HCT116 (cell line): ENCODE measurements around the gene MCC.

Source experiments
- CTCF ChIP-seq, 3 experiments: fragments of 200-600 bp in 1 of 3; sonication (generic) in 1 of 3; IDR thresholded peaks in 2 of 3; conservative IDR thresholded peaks in 1 of 3; 2 replicates each; pipeline ENCODE4 v1.5.1; 2012 to 2017; ENCODE audit warnings: low read depth in 2 of 3, low read length in 2 of 3, antibody characterized with exemption in 1 of 3, borderline replicate concordance in 1 of 3, control low read depth in 1 of 3, mild to moderate bottlenecking in 1 of 3, mixed read lengths in 1 of 3, mixed run types in 1 of 3, moderate library complexity in 1 of 3; ENCODE audit not compliant: insufficient read depth in 1 of 3
- ELF1 ChIP-seq: IDR thresholded peaks from 2 replicates; pipeline ENCODE4 v1.6.1; 2012; ENCODE audit warnings: low read depth, borderline replicate concordance
- EZH2 ChIP-seq: fragments of 200-600 bp; sonication (generic); IDR thresholded peaks from 2 replicates; pipeline ENCODE4 v1.6.1; 2017; ENCODE audit warnings: antibody characterized with exemption, mixed run types
- POLR2A ChIP-seq: IDR thresholded peaks from 2 replicates; pipeline ENCODE4 v1.7.0; 2011; ENCODE audit warnings: borderline replicate concordance; ENCODE audit not compliant: insufficient read depth, insufficient read length; ENCODE audit errors: extremely low read depth
- RAD21 ChIP-seq: IDR thresholded peaks from 2 replicates; pipeline ENCODE4 v1.6.1; 2012; ENCODE audit warnings: low read depth, mild to moderate bottlenecking
- SP1 ChIP-seq: IDR thresholded peaks from 2 replicates; pipeline ENCODE4 v1.6.1; 2012; ENCODE audit warnings: low read depth
- ZNF274 ChIP-seq: fragments of 200-500 bp; sonication (Bioruptor generic); IDR thresholded peaks from 2 replicates; pipeline ENCODE4 v1.6.1; 2014; ENCODE audit warnings: mild to moderate bottlenecking, low read depth, low read length, inconsistent platforms
- TF ChIP-seq, protein P1 (sequence below): IDR thresholded peaks from 2 replicates; pipeline ENCODE4 v1.6.1; 2012

- no peak for TF ChIP-seq POLR2A
- TF ChIP-seq CTCF (IDR thresholded peaks at IDR 0.05 in 2 of 3, conservative IDR thresholded peaks at IDR 0.05 in 1 of 3; ENCODE audit: borderline replicate concordance in 1 of 3, insufficient read depth in 1 of 3, low read depth in 2 of 3, low read length in 2 of 3), result no peak
- no peak for TF ChIP-seq ZNF274
- no peak for TF ChIP-seq ELF1
- TF ChIP-seq EZH2, result no peak
- TF ChIP-seq, protein P1, sequence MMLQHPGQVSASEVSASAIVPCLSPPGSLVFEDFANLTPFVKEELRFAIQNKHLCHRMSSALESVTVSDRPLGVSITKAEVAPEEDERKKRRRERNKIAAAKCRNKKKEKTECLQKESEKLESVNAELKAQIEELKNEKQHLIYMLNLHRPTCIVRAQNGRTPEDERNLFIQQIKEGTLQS, result no peak
- no peak for TF ChIP-seq SP1
- TF ChIP-seq RAD21, result no peak
Measured at GRCh38 chr5:113186061-113186460, 302.2 kb downstream of the MCC start.
